ENCODE measurements around the gene BUD31.

BUD31 gene

DNA sequence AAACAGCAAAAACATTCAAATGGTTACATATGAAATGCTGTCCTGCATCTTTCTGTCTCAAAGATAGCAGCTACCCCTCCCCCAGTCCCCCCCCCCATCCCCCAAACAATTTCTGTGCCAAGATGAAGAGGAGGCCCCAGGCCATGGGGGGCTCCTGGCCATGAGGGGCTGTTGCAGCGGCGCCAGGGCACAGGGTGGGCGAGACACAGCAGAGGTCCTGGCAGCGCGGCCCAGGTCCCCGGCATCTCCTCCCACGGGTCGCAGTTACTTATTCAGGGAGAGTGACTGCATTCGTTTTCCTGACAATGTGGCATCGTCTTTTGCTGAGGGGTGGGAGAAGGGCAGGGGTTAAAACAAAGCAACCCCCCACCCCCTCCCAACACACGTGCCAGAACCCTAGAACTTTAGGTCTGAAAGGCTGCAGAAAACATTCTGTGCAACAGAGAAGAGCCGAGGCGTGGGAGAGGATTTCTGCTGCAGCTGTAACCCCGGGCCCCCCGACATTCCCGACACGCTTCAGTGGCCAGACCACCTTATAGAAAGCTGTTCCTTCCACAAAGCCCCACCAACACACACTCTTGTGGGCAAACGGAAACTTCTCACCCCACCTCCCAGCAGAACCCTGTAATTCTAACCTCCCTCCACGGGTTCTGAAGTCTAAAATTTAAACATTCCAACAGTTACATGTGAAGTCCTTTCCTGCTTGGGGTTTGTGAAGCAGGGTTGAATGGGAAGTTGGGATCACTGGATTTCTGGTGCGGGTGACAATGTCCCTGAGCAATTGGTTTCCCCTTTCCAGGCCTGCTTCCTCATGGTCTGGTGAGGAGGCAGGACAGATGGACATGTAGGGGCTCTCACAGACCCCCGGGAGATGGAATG, 12.1 kb upstream of the BUD31 start:
- H3K27me3 ChIP-seq (ENCODE audit: control insufficient read depth, low read length): no peaks in the 10 kb centered on the region
- no peaks in the 10 kb centered on the region for H3K9me3 ChIP-seq (ENCODE audit: control insufficient read depth, insufficient read depth, low read length)
- no peak overlapping the region for H3K27ac ChIP-seq (ENCODE audit: low read depth, low read length)
- TF ChIP-seq, protein P1, sequence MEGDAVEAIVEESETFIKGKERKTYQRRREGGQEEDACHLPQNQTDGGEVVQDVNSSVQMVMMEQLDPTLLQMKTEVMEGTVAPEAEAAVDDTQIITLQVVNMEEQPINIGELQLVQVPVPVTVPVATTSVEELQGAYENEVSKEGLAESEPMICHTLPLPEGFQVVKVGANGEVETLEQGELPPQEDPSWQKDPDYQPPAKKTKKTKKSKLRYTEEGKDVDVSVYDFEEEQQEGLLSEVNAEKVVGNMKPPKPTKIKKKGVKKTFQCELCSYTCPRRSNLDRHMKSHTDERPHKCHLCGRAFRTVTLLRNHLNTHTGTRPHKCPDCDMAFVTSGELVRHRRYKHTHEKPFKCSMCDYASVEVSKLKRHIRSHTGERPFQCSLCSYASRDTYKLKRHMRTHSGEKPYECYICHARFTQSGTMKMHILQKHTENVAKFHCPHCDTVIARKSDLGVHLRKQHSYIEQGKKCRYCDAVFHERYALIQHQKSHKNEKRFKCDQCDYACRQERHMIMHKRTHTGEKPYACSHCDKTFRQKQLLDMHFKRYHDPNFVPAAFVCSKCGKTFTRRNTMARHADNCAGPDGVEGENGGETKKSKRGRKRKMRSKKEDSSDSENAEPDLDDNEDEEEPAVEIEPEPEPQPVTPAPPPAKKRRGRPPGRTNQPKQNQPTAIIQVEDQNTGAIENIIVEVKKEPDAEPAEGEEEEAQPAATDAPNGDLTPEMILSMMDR (IDR thresholded peaks at IDR 0.05; ENCODE audit: low read depth, low read length, poor library complexity, severe bottlenecking): no peak
- no peak for TF ChIP-seq EZH2phosphoT487 (IDR thresholded peaks at IDR 0.05; ENCODE audit: borderline replicate concordance, low read length)
- H3K4me3 ChIP-seq (ENCODE audit: low read length): no peak overlapping the region
- H4K20me1 ChIP-seq (ENCODE audit: control insufficient read depth, insufficient read depth, low read depth, low read length): peaks cover 34% of the 10 kb centered on the region; the same call in 1 of the 2 replicates
- peaks cover 27% of the 10 kb centered on the region for H3F3A ChIP-seq (ENCODE audit: control insufficient read depth, insufficient read depth)
- H3K36me3 ChIP-seq (ENCODE audit: control insufficient read depth, low read length): peaks cover 96% of the 10 kb centered on the region
- H3K9me2 ChIP-seq (replicated peaks; ENCODE audit: control insufficient read depth, low read length): no peaks in the 10 kb centered on the region
- no peak overlapping the region for H3K4me2 ChIP-seq (ENCODE audit: low read length)
- peaks cover 19% of the 10 kb centered on the region for H3K4me1 ChIP-seq (ENCODE audit: control insufficient read depth, low read length)
- peaks cover 16% of the 10 kb centered on the region for H3K79me2 ChIP-seq (ENCODE audit: control insufficient read depth, low read length)

- TF ChIP-seq EZH2phosphoT487 (IDR thresholded peaks at IDR 0.05; ENCODE audit: borderline replicate concordance, low read length): no peak
- TF ChIP-seq, protein P1 (IDR thresholded peaks at IDR 0.05; ENCODE audit: low read depth, low read length, poor library complexity, severe bottlenecking): no peak
- Histone ChIP-seq H3K9me2 (replicated peaks; ENCODE audit: control insufficient read depth, low read length) (no peaks in the 10 kb centered on the region), H3K79me2 (ENCODE audit: control insufficient read depth, low read length) (peaks cover 13% of the 10 kb centered on the region), H3K4me1 (ENCODE audit: control insufficient read depth, low read length) (peaks cover 12% of the 10 kb centered on the region), H3K4me3 (ENCODE audit: low read length) (no peak overlapping the region), H3K36me3 (ENCODE audit: control insufficient read depth, low read length) (peaks cover 93% of the 10 kb centered on the region), H3K4me2 (ENCODE audit: low read length) (no peak overlapping the region), H4K20me1 (ENCODE audit: control insufficient read depth, insufficient read depth, low read depth, low read length) (peaks cover 29% of the 10 kb centered on the region; the same call in 1 of the 2 replicates), H3K27me3 (ENCODE audit: control insufficient read depth, low read length) (no peaks in the 10 kb centered on the region), H3K9me3 (ENCODE audit: control insufficient read depth, insufficient read depth, low read length) (no peaks in the 10 kb centered on the region), H3F3A (ENCODE audit: control insufficient read depth, insufficient read depth) (peaks cover 27% of the 10 kb centered on the region), H3K27ac (ENCODE audit: low read depth, low read length) (no peak overlapping the region)
Measured at GRCh38 chr7:99397297-99397983, 11.3 kb upstream of the BUD31 start.

DNA sequence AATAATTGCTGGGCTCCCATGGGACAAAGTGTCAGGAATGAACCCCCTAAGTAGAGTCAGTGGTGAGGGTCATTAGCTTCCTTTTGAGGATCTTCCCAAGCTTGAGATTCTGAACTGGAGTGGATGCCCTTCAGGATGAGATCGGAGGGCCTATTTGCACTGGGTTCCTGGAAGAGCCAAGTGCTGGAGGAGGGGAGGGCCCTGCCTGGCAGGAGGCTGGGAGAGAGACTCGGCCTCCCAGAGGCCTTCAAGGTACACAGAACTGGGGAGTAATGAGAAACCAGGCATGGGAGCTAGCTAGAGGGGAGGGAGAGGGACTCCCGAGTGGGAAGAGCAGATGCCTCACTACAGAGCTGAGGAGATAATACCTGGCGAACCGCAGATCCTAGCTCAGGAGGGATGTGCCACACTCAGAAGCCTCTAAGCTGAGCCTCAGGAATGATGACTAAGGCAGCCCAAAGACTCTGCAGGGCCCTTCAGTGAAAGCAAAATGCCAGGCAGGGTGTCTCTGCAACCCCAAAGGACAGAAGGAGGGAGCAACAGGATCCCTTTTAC, 9.8 kb upstream of the BUD31 start:
- Histone ChIP-seq H3K9me2 (replicated peaks; ENCODE audit: control insufficient read depth, low read length) (no peaks in the 10 kb centered on the region), H3K4me3 (ENCODE audit: low read length) (no peak overlapping the region), H3K79me2 (ENCODE audit: control insufficient read depth, low read length) (peaks cover 17% of the 10 kb centered on the region), H3K4me1 (ENCODE audit: control insufficient read depth, low read length) (no peaks in the 10 kb centered on the region), H3F3A (ENCODE audit: control insufficient read depth, insufficient read depth) (peaks cover 27% of the 10 kb centered on the region), H3K9me3 (ENCODE audit: control insufficient read depth, insufficient read depth, low read length) (no peaks in the 10 kb centered on the region), H3K27me3 (ENCODE audit: control insufficient read depth, low read length) (no peaks in the 10 kb centered on the region), H4K20me1 (ENCODE audit: control insufficient read depth, insufficient read depth, low read depth, low read length) (peaks cover 19% of the 10 kb centered on the region), H3K36me3 (ENCODE audit: control insufficient read depth, low read length) (peaks cover 91% of the 10 kb centered on the region), H3K27ac (ENCODE audit: low read depth, low read length) (no peak overlapping the region), H3K4me2 (ENCODE audit: low read length) (no peak overlapping the region)
- TF ChIP-seq, protein P1 (IDR thresholded peaks at IDR 0.05; ENCODE audit: low read depth, low read length, poor library complexity, severe bottlenecking): no peak
